Peyer's patch (tissue), 4 donors: ENCODE data around the gene TBATA. TPM values are rescaled to one million over a fixed set of nuclear protein-coding genes. Genes with fewer than 3 reads are reported as not detected.

Experiments used
- DNase-seq, 3 donors: peaks; one replicate each; pipeline ENCODE4 v3.0.0-alpha.2; 2017 to 2019
- H3K27ac ChIP-seq, 4 donors: fragments of 200-600 bp; sonication (generic); one replicate each; pipeline ENCODE4 v1.5.1; 2016 to 2019
- H3K27me3 ChIP-seq, 2 donors: fragments of 200-600 bp; sonication (generic); one replicate each; pipeline ENCODE4 v1.5.1; 2019
- H3K36me3 ChIP-seq, 3 donors: fragments of 200-600 bp; sonication (generic); one replicate each; pipeline ENCODE4 v1.5.1; 2016 to 2019
- H3K4me1 ChIP-seq, 4 donors: fragments of 200-600 bp; sonication (generic); one replicate each; pipeline ENCODE4 v1.5.1; 2016 to 2019
- H3K4me3 ChIP-seq, 4 donors: fragments of 200-600 bp; sonication (generic); 1 replicate in 3 of 4; 2 replicates in 1 of 4; pipeline ENCODE4 v1.5.1; 2016 to 2019; ENCODE audit warnings: mild to moderate bottlenecking in 1 of 4
- H3K9me3 ChIP-seq, 4 donors: fragments of 200-600 bp; sonication (generic); one replicate each; pipeline ENCODE4 v1.5.1; 2016 to 2019; ENCODE audit warnings: mild to moderate bottlenecking in 1 of 4
- CTCF ChIP-seq, 6 experiments: fragments of 450-650 bp in 4 of 6; fragments of 200-600 bp in 2 of 6; sonication (generic) in 1 of 6; IDR thresholded peaks; one replicate each; pipeline ENCODE4 v1.5.1; 2017 to 2019; ENCODE audit warnings: antibody characterized with exemption in 6 of 6, mild to moderate bottlenecking in 3 of 6, moderate library complexity in 1 of 6
- POLR2A ChIP-seq, 2 donors: fragments of 450-650 bp; IDR thresholded peaks; one replicate each; pipeline ENCODE4 v1.5.1; 2017; ENCODE audit warnings: antibody characterized with exemption in 2 of 2, mild to moderate bottlenecking in 2 of 2, moderate library complexity in 2 of 2
- total RNA-seq, 4 donors: library from RNA; depleted of rRNA; stranded (reverse); fragments of >200 nt; gene quantifications; one replicate each; pipeline ENCODE4 v1.1.0, GENCODE V29; 2016

TBATA gene
- total RNA-seq, 4 donors from 2014 or later: not detected

- H3K9me3 ChIP-seq: no peaks in the 10 kb centered on the region
- H3K27ac ChIP-seq: no peak overlapping the region
- TF ChIP-seq CTCF (IDR thresholded peaks at IDR 0.05): no peak
- TF ChIP-seq POLR2A (IDR thresholded peaks at IDR 0.05): no peak
- H3K27me3 ChIP-seq: no peaks in the 10 kb centered on the region
- no peaks in the 10 kb centered on the region for H3K4me1 ChIP-seq
- no peaks in the 10 kb centered on the region for H3K36me3 ChIP-seq
- DNase-seq: no peak
- H3K4me3 ChIP-seq: no peak overlapping the region
Measured at GRCh38 chr10:70799124-70799523, 13.9 kb upstream of the TBATA start.

GRCh38 chr10:70797840-70798239 is 12.7 kb upstream of the TBATA start:
- no peaks in the 10 kb centered on the region for H3K36me3 ChIP-seq
- no peak overlapping the region for H3K4me3 ChIP-seq
- H3K27ac ChIP-seq: no peak overlapping the region
- H3K9me3 ChIP-seq: no peaks in the 10 kb centered on the region
- H3K4me1 ChIP-seq: no peaks in the 10 kb centered on the region
- no peak for DNase-seq
- TF ChIP-seq POLR2A (IDR thresholded peaks at IDR 0.05) (no peak), CTCF (IDR thresholded peaks at IDR 0.05) (no peak)
- no peaks in the 10 kb centered on the region for H3K27me3 ChIP-seq

- H3K9me3 ChIP-seq: no peaks in the 10 kb centered on the region
- no peaks in the 10 kb centered on the region for H3K4me1 ChIP-seq
- TF ChIP-seq POLR2A (IDR thresholded peaks at IDR 0.05): no peak
- no peaks in the 10 kb centered on the region for H3K36me3 ChIP-seq
- H3K4me3 ChIP-seq: no peak overlapping the region
- no peaks in the 10 kb centered on the region for H3K27me3 ChIP-seq
- DNase-seq: no peak
- H3K27ac ChIP-seq: no peak overlapping the region
Measured at GRCh38 chr10:70795613-70796012, 10.4 kb upstream of the TBATA start.

GRCh38 chr10:70791386-70792039 is 6.3 kb upstream of the TBATA start:
- Histone ChIP-seq H3K27ac (no peak overlapping the region), H3K9me3 (no peaks in the 10 kb centered on the region), H3K4me3 (no peak overlapping the region), H3K36me3 (no peaks in the 10 kb centered on the region), H3K4me1 (no peaks in the 10 kb centered on the region), H3K27me3 (no peaks in the 10 kb centered on the region)
- no peak for TF ChIP-seq POLR2A (IDR thresholded peaks at IDR 0.05)
- no peak for TF ChIP-seq CTCF (IDR thresholded peaks at IDR 0.05)
- DNase-seq: no peak

GRCh38 chr10:70786799-70787415 is 1.7 kb upstream of the TBATA start:
- TF ChIP-seq CTCF (IDR thresholded peaks at IDR 0.05) (no peak), POLR2A (IDR thresholded peaks at IDR 0.05) (no peak)
- Histone ChIP-seq H3K36me3 (no peaks in the 10 kb centered on the region), H3K27ac (no peak overlapping the region), H3K9me3 (no peaks in the 10 kb centered on the region), H3K4me3 (no peak overlapping the region), H3K4me1 (no peaks in the 10 kb centered on the region), H3K27me3 (no peaks in the 10 kb centered on the region)
- no peak for DNase-seq

GRCh38 chr10:70784471-70784870 is 706 bp downstream of the TBATA start:
- TF ChIP-seq POLR2A (IDR thresholded peaks at IDR 0.05) (no peak), CTCF (IDR thresholded peaks at IDR 0.05) (no peak)
- no peaks in the 10 kb centered on the region for H3K36me3 ChIP-seq

More at GRCh38 chr10:70784471-70784870, 706 bp downstream of the TBATA start:
- Histone ChIP-seq H3K9me3 (no peaks in the 10 kb centered on the region), H3K27ac (no peak overlapping the region), H3K4me3 (no peak overlapping the region), H3K27me3 (no peaks in the 10 kb centered on the region), H3K4me1 (no peaks in the 10 kb centered on the region)
- no peak for DNase-seq
